ENCODE data around the gene SHC4. TPM values are rescaled to one million over a fixed set of nuclear protein-coding genes. Genes with fewer than 3 reads are reported as not detected.
"Not testable (repeated sequence)": the region's sequence is repeated elsewhere in the genome, so short reads cannot be mapped to it uniquely, and the experiment has no call there.

The SHC4 gene
- total RNA-seq, 1 donor from 2014 or later = 1.6 TPM

DNA sequence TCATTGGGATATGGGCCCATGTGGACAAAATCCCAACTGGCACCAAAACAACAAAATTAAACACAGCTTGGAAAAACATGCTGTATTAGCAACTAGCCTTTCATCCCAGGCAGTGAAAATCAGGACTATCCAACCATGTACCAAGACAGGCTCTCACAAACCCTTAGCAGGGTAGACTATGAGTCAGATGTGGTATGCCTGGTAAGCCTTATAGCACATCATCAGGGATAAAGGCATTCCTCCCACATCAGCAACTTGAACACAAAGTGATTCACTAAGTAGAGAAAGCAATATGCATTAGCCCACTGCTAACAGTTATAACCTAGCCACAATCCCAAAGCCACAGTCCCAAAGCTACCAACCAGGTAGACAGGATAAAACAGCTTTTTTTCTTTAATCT is 160.9 kb downstream of the SHC4 start:
- intact Hi-C loops (cut with micrococcal nuclease) = no loop called here

DNA sequence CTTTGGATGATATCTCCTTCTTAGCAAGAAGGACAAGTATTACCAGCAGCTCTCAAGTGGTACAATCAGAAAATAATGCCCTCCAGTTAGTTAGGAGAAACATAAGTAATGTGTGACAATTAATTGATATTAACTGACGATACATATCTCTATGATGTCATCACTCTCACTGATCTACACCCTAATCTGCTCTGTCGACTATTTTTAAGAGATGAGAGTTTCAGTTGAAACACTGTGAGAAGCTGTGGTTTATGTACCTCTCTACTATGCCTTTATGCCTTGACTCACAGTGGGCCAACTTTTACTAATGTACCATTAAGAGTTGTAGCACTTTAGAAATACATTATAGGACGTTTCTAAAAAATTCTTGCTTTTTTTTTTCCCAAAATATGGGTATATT is 161.5 kb downstream of the SHC4 start:
- intact Hi-C loops (cut with micrococcal nuclease) = no loop called here

DNA sequence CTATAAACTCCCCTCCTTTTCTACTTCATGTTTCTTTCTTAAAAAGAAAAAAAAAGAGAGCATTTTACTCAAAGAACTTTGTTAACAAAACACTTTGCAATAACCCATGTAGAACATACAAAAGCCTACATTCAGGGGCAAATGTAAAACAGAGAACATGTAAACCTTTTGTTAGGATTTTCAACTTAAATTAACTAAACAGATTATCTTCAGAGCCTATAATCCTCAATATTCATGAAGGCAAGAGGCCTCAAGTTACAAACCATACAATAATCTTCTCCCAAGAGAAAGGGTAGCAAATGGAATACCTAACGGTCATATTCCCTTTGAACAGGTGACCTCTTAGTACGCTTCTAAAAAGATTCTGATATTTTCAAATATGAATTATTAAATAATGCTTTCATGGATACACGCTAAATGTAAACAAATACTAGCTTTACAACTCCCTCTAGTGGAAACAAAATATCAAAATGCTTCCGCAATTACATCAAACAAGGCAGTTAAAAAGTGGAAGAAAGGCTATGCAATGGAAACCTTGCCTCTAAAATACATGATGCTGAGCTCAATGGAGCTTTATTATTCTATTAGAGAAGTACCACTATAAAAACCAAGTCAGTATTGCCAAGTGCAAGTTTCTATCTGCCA is 162.8 kb downstream of the SHC4 start:
- intact Hi-C loops (cut with micrococcal nuclease) = loop anchor here (1.0 kb wide), 2 partner anchors 9 to 443 kb away; no protein-coding TSS in a partner anchor

DNA sequence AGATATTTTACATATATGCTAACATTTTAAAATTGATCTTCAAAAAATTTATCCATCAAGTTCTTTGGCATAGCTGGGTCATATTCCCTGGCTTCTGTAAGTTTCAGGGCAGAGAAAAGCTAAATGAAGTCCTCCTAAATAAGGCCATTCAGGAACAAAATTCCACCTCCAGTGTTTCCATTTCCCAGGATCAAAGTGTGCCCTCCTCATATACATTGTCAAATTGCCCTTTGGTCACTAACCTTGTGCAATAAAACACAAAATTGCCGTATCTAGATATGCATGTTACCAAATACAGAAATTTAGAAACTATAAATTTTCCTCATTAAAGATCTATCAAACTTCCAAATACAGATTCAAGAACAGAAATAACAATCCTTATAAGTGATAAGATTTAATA is 163.5 kb downstream of the SHC4 start:
- intact Hi-C loops (cut with micrococcal nuclease) = no loop called here

DNA sequence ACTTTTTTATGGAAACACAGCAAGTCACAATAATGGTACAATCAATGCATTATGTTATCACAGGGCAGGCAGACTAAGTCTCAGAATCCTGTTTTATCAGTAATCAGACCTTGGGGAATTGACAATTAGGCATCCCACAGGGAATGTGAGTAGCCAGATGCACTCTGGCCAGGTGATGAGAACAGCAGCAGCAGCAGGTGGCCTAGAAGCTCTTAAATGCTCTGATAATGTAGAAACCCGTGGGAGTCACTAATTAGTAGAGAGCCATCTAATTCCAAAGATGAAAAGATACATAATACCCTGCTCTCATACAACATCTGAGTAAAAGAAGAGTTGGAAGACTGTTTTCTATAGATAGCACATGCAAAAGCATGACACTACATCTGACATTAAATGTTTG is 165.4 kb downstream of the SHC4 start:
- intact Hi-C loops (cut with micrococcal nuclease) = no loop called here

DNA sequence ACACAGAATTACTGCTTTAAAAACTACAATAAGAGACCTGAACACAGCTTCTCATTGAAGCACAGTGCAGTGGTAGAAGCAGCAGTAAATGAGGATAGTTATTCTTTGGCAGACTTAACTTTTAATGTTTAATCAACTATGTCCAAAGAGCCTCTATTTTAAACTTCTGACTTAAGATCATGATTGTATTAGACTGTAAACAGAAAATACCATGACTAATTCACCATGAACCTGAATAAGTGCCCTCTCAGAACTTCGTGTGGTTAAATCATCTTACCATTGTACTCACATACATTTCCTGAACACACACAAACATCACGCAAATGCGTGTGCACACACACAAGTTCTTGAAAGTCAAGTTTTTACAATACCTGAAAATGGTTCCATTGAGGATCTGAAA is 166.8 kb downstream of the SHC4 start:
- intact Hi-C loops (cut with micrococcal nuclease) = no loop called here

DNA sequence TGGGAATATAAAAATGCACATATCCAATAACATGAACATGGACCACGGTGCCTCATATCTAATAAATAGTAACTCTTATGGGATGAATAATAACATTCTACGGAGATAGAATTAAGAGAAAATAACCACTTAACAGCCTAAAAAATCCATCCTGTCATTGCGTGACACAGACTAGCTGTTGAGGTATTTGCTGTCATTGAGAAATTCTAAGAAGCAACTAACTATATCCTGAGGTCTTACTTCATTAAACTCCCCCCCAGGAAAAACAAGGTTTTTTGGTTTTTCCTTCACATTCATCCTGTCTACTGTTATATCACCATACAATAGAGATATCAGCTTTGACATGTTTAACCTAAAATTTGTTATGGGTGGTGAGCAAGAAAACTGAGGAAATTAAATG is 167.2 kb downstream of the SHC4 start:
- intact Hi-C loops (cut with micrococcal nuclease) = no loop called here

DNA sequence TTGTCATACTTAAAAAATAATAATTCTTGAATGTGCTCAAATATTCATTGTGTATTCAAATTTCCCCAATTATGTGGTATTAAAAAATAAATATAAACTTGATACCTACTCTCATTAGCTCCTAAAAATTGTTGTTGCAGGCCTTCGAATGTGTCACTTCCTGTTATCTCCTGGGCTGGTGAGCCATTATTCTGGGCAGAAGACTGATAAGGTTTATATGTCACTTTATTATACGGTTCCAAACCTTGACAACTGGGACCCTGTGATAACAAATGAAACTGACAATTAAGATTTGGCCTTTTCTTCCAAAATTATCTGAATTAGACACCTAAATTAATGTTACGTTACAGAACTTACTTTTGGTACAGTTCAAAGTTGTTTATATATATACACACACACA is 167.8 kb downstream of the SHC4 start:
- intact Hi-C loops (cut with micrococcal nuclease) = loop anchor here (2.0 kb wide), 1 partner anchor 15 kb away; the partner anchor contains the start of gene CEP152

DNA sequence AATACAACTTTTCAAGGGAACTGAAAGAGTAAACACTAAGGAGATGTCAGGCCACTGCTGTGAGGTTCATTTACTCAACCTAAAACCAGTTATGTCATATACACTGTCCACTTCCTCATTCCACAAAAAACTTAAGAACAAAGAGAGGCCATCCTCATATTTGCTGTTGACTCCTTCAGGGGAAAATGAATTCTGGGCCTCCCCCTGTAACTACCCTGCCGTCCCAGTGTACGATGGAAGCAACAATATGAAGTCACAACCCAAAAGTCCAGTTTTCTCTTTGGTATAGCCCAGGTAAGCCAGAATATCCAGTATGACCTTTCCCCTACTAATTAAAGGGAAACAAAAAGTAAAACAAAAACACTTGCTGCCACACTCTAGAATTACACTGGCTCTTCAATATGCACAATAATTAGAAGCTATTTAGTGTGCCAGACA is 169.0 kb downstream of the SHC4 start:
- intact Hi-C loops (cut with micrococcal nuclease) = loop anchor here (2.0 kb wide), 1 partner anchor 16 kb away; the partner anchor contains the start of gene CEP152

DNA sequence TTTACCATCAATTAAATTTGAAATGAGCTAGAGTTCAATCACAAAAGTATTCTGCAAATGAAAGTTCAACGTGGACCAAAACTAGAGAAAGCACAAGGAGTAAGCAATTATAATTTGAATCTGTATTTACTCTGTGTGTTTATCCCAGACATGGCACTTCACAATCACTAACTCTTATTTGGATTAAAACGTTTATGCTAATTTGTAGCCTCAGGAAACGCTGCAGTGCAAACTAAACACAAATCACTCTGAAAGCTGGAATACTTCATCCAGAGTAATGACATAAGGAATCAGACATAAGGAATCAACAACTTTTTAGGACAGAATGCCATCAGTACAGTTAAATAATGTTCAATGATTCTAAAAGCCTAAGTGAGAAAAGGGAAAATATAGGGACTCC is 171.3 kb downstream of the SHC4 start:
- intact Hi-C loops (cut with micrococcal nuclease) = no loop called here

DNA sequence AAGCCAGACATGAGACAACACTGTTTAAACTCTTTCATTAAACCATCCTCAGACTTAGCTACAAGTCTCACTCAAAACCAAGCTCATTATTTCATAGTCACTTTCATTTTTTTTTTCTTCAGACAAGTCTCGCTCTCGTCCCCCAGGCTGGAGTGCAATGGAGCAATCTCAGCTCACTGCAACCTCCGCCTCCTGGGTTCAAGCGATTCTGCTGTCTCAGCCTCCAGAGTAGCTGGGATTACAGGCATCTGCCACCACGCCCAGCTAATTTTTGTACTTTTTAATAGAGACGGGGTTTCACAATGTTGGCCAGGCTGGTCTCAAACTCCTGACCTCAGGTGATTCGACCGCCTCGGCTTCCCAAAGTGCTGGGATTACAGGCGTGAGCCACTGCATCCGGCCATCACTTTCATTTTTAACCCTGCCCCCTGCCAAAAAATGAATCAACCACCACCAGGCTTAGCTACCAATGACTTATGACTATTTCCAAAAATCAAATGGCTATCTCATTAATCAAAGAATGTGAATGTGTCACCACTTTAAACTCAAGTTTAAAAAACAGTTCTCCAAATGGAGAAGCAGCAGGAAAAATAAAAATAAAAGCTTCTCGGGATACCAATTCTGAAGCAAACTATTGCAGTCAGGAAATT is 173.1 kb downstream of the SHC4 start:
- intact Hi-C loops (cut with micrococcal nuclease) = not testable (repeated sequence)

DNA sequence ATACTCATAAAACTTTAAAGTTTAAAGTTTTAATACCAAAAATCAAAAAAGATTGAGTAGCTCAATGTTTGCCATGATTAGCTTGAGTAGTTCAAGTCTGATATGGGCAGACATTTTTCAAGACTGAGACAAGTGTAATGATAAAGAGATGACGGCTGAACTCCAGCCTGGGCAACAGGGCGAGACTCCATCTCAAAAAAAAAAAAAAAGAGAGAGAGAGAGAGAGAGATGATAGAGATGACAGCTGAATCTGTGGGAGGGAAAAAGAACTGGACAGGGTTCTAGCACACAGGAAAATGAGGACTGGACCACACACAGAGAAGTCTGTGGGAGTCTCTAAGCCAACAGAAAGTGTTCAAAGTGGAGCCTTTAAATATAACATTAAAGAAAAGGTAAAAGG is 178.0 kb downstream of the SHC4 start:
- intact Hi-C loops (cut with micrococcal nuclease) = no loop called here

DNA sequence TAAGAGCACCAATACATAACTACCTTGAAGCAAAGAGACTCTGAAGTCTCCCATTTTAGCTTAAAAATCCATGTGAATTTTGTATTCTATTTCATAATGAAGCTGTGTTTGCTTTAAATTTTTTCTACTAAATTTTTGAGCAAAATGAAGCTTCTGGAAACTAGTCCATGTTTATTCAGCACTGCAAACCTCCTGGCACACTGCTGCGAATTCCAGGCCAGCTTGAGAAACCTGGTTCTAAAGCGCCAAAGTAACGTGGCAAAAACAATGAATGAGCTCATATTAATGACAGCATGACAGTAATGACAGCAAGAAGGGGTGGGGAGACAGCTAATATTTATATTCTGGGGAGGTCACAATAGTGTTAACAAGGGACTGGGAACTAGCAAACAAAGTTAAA is 178.5 kb downstream of the SHC4 start:
- intact Hi-C loops (cut with micrococcal nuclease) = no loop called here

DNA sequence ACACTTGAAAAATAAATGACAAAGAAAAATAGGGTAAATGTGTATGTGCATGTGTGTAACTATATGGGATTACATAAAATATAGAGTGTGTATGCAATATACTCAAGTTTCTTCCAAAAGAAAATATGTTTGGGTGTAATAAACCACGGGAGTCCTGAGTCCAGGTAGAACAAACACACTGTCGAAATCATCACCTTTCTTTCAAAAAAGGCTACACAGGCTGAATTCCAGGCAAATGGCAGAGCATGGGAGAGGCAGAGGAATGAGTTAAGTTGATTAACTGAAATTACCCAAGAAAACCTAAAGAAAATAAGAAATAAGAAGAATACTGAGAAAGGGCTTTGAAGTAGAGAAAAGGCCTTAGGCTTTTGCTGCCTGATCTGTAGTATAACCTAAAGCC is 179.0 kb downstream of the SHC4 start:
- intact Hi-C loops (cut with micrococcal nuclease) = no loop called here

DNA sequence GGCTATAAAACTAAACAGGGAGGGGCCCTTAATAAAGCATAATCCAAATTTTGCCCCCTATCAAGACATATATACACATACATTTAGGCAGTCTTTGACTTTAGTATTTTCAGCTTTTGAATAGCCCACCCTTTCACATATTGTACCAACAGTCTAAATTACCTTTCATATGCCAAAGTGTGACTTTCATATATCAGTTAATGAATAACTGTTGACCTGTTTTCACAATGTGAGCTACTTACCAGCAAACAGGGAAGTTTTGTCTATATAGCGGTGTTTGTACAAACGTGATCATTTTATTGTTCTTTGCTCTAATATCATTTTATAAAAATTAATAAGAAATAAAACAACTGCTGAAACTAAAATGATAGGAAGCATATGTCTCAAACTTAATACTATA is 180.8 kb downstream of the SHC4 start:
- intact Hi-C loops (cut with micrococcal nuclease) = no loop called here

DNA sequence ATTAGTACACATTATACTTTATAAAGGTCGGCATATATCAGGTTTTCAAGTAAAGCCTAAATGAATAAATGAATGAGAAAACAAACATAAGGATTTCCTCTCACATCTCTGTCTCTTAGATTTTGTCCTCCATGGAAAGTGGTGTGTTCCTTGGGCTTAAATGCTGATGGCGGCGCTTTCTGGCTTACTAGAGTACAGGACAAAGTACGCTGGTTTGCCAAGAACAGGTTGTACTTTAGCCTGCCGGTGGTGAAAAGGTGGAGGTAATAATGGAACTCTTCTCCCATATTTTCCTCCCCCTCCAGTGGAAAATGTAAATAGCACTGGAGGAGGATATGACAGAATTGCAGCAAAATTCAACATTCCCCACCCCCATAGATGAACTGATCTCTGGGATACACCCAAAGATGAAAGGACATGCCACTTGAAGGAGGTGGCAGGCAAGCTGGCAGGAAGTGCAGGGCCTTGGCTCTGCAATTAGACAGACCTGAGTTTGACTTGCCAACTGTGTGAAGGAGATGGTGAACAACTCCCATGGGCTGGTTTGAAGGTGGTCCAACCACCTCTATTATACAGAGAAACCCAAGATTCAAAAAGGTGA is 182.1 kb downstream of the SHC4 start:
- intact Hi-C loops (cut with micrococcal nuclease) = no loop called here

DNA sequence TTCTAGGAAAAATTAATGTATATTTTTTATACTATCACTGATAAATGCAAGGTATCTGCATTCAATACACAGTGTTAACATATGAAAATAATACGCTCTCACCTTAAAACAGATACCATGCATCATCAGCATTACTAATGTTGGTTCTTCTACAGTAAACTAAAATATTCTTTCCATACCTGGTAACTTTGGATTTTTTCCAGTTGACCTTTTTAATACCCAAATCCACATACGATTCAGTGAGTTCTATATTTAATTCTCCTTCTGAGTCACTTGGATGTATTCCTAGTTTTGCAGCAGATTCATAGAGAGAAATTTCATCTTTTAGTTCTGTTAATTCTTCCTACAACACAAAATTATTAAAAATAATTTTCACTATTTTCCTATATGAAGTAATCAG is 182.7 kb downstream of the SHC4 start:
- intact Hi-C loops (cut with micrococcal nuclease) = no loop called here

DNA sequence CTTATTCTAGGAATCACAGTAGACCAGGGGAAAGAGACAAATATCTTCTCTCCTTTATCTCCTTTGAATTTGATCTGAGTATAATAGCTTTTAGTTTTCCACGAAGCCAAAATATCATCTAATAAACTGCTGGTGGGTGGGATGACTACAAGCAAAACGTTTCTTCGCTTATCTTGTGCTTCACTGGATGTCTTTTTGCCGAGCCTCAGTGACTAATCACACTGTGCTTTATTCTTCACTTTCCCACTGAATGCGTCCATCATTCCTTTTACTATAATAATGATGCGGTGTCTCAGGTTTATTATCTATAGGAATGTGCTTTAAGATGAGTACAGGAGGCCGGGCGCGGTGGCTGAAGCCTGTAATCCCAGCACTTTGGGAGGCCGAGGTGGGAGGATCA is 185.4 kb downstream of the SHC4 start:
- intact Hi-C loops (cut with micrococcal nuclease) = no loop called here

DNA sequence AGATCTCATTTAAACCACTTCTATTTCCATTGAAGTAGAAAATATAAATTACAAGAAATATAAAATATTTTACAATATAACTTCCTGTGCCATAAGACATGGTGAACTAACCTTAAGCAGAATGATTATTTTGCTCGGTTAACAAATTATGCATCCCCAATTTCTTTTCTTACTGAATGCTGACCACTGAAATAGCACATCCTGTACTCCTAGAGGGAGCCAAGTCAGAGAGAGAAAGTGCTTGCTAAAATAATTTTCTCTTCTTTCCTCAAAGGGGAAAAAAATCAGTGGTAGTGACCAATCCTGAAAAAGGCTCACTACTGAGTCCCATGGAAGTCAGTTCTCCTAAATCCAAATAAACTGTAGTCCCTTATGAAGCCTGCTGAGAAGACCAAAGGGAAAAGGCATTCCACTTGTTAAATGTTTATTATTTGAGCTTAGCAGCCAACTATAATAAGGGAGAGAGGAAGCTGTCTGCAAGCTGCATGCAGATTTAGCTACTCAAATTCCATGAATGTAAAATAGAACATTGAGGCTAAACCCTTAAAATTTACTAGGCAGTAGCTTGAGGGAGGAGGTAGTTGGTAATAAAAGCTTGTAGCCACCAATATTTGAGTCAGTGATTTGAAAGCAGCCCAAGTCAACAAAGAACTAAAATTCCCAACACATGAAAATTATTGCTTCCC is 185.9 kb downstream of the SHC4 start:
- intact Hi-C loops (cut with micrococcal nuclease) = no loop called here

DNA sequence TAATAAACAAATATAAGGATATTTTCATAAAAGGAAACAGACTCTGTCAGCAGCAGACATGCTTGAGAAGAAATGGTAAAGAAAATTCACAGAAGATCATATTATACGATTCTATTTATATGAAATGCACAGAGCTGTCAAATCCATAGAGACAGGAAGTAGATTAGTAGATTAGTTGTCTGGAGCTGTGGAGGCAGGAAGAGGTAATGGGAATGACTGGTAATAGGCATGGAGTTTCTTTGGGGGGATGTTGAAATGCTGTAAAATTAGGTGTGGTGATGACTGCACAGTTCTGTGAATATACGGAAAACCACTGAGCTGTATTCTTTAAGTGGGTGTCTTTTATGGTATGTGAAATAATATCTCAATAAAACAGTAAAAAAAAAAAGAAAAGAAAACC is 188.2 kb downstream of the SHC4 start:
- intact Hi-C loops (cut with micrococcal nuclease) = no loop called here

DNA sequence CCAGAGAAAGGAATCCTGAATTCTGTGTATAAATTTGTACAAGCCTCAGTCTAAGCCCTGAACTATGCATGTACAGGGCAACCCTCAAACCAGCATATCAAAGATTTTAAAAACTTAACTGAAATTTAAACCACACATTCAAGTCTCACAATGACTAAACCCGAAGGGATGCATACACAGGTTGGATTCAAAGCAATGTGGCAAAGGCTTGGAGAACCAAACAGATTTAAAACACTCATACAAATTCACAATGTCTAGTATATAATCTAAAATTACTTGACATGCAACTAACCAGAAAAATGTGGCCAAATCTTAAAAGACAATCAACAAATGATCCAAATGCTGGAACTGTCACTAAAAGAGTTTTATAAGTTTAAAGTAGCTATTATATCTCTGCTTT is 189.2 kb downstream of the SHC4 start:
- intact Hi-C loops (cut with micrococcal nuclease) = no loop called here

Measured in T-helper 1 cell treated with Interleukin-12 subunit alpha and Interleukin-12 subunit beta and Interleukin-4 antibody, amounts not matched to agents 30 ng/mL and 1 ng/mL, for 36 hours (primary cell).